NOMO-1 treated with dmso at 0.1 percent for 144 hours (cell line): ENCODE data around the gene MFAP2.
"Not testable (repeated sequence)": the region's sequence is repeated elsewhere in the genome, so short reads cannot be mapped to it uniquely, and the experiment has no call there.

Experiments used
- DNase-seq: peaks from one replicate; lab custom pipeline; 2025; ENCODE audit not compliant: unreplicated experiment; lab: John Stamatoyannopoulos, UW

MFAP2 gene

DNA sequence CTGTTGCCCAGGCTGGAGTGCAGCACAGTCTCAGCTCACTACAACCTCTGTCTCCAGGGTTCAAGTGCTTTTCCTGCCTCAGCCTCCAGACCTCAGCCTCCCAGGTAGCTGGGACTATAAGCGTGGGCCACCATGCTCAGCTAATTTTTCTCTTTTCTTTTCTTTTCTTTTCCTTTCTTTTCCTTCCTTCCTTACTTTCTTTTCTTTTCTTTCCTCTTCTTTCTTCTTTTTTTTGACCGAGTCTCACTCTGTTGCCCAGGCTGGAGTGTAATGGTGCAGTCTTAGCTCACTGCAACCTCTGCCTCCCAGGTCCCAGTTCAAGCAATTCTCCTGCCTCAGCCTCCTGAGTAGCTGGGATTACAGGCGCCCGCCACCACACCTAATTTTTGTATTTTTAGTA, 16.3 kb downstream of the MFAP2 start:
- not testable (repeated sequence) for DNase-seq

DNA sequence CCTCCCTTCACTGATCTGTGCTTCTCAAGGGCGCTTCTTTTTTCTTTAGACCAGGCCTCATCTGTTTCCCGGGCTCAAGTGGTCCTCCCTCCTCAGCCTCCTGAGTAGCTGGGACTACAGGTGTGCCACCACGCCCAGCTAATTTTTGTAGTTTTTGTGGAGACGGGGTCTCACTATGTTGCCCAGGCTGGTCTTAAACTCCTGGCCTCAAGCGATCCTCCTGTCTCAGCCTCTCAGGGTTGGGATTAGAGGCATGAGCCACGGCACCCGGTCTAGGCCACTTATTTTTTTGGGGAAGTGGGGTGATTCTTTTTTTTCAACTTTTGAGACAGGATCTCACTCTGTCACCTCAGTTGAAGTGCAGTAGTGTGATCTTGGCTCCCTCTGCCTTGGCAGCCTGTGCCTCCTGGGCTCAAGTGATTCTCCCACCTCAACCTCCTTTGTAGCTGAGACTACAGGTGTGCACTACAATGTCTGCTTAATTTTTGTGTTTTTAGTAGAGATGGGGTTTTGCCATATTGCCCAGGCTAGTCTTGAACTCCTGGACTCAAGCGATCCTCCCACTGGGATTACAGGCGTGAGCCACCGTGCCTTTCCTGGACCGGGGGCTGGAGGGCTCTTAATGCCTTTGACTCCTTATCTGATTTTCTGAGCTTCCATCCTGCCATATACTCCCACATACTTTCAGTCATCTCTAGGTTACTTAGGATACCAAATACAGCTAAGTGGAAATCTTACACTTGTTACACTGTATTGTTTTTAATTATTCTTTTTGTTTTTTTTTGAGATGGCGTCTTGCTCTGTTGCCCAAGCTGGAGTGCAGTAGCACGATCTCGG, 18.9 kb downstream of the MFAP2 start:
- no peak for DNase-seq

DNA sequence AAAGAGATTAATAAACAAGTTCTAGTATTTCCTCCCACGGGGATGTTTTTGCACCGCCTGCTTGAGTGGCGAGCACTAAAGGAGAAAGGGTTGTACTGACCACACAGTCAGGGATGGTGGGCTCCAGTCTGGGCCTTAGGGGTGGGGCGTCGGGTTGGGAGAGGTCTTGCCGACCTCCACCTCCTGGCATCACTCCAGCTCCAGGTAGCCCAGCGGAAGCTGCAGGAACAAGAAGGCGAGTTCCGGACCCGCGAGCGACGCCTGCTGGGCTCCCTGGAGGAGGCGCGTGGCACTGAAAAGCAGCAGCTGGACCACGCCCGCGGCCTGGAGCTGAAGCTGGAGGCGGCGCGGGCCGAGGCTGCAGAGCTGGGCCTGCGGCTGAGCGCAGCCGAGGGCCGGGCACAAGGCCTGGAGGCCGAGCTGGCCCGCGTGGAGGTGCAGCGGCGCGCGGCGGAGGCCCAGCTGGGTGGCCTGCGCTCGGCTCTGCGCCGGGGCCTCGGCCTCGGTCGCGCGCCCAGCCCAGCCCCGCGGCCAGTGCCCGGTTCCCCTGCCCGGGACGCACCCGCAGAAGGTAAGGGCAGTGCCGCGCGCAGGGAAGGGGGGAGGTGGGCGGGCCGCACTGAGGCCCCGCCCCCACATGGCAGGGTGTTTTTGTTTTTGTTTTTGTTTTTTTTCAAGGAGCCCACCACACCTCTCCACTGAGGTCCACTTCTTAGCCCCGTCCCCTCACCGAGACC, 19.7 kb downstream of the MFAP2 start:
- peak; percentile 62 for DNase-seq

DNA sequence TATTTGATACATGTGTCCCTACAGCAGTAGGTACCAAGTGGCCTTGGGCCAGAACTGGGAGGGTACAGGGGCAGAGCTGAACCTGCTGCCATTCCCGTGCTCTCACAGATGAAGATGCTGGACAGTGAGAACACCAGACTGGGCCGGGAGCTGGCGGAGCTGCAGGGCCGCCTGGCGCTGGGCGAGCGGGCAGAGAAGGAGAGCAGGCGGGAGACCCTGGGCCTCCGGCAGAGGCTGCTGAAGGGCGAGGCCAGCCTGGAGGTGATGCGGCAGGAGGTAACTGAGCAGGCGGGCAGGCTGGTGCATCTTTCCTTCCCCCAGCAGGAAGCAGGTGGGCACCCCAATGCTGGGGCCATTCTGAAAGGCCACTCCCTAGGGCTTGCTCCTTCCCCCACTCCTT, 21.9 kb downstream of the MFAP2 start:
- DNase-seq: no peak

DNA sequence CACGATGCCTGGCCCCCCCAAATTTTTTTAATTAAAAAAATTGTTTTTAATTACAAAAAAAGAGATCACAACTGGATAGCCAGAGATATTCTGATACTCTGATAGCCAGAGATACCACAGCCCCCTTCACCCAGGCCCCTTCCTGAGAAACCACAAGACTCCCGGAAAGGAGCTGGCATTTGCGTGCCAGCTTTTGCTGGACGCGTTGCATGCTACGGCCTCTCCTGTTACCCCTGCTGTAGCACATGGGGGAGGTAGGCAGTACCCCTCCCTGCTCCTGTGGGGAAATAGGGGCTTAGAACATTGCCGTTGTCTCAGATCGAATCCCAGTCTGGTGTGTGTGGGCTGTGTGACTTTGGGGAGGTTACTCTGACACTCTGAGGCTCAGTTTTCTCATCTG, 22.7 kb downstream of the MFAP2 start:
- DNase-seq: no peak

DNA sequence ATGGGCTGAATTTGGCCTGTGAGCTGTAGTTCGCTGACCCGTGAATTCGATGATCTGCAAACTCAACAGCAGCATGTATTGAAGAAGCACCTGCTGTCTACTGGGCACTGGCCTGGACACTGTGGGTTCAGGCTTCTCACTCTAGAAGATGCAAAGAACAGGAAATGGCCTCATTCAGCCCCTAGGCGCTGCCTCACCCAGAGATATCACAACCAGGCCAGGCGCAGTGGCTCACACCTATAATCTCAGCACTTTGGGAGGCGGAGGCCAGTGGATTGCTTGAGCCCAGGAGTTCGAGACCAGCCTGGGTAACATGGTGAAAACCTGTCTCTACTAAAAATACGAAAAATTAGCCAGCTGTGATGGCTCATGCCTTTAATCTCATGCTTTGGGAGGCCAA, 23.6 kb downstream of the MFAP2 start:
- DNase-seq: no peak

DNA sequence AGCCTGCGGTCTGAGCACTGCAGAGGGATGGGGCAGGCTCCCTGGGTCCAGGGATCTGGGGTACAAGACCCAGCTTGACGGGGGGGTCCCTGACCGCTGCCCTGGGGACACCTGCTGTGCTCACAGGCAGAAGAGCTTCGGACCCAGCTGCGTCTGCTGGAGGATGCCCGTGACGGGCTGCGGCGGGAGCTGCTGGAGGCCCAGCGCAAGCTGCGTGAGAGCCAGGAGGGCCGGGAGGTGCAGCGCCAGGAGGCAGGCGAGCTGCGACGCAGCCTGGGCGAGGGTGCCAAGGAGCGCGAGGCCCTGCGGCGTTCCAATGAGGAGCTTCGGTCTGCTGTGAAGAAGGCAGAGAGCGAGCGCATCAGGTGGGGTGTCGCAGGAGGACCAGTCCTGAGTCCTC, 25.2 kb downstream of the MFAP2 start:
- DNase-seq: no peak

DNA sequence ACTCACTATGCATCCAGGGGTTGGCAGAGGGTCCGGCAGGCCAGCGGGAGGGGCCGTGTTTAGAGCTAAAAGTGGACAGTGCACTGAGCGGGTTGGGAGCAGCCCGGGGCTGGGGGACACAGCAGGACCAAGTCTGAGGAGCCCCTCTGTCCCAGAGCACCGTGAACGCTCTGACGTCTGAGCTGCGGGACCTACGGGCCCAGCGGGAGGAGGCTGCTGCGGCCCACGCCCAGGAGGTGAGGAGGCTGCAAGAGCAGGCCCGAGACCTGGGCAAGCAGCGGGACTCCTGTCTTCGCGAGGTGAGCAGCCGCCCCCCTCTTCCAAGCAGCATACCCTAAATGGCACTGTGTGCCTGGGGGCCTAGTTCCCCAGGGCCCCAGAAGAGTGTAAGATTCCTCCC, 25.8 kb downstream of the MFAP2 start:
- DNase-seq: no peak

DNA sequence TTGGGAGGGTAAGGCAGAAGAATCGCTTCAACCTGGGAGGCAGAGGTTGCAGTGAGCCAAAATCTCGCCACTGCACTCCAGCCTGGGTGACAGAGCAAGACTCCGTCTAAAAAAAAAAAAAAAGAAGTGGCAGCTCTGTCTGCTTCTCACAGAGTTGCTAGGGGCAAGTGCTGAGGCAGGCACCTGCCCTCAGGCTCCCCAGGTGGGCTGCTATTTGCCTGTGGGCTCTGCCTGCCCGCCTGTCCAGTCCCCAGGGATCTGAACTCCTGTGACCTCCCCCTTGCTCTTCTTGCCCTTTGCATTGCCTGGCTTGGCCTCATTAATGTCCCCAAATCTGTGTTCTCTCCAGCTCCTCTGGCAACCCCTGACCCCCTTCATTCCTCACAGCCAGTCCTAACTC, 28.0 kb downstream of the MFAP2 start:
- DNase-seq: not testable (repeated sequence)

DNA sequence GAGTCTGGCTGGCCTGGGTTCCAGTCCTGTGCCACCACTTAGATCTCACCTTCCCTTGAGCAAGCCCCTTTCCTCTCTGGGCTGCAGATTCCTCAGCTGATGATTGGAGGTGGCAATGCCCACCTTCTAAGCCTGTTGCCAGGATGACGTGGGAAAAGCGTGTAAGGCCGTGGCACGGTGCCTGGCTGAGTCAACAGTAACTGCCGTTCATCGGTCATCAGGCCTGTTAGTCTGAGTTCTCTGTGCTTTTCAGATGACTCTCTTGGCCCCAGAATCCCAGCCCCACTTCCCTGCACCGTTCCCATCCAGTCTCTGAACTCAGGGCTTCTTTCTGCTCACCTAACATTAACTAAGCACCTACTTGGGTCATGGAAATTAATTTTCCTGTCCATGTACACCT, 31.4 kb downstream of the MFAP2 start:
- DNase-seq: not testable (repeated sequence)

DNA sequence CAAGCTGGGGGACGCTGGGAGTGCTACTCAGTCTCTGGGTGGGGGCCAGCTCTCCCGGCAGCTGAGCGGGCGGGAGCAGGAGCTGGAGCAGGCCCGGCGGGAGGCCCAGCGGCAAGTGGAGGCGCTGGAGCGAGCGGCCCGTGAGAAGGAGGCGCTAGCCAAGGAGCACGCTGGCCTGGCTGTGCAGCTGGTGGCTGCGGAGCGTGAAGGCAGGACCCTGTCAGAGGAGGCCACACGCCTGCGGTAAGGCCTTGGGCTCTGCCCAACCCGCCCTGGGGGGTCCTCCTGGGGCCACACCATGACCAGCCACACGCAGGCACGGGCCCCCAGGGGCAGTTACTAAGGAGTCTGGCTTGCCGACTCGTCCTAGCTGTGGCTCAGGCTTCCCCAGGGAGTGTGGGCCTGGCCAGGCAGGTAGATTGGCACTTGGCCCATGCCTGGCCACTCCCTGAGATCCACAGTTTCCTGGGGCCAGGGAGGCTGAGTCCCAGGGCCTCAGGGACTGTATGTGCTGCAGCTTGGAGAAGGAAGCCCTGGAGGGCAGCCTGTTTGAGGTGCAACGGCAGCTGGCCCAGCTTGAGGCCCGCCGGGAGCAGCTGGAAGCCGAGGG, 32.0 kb downstream of the MFAP2 start:
- DNase-seq: not testable (repeated sequence)

DNA sequence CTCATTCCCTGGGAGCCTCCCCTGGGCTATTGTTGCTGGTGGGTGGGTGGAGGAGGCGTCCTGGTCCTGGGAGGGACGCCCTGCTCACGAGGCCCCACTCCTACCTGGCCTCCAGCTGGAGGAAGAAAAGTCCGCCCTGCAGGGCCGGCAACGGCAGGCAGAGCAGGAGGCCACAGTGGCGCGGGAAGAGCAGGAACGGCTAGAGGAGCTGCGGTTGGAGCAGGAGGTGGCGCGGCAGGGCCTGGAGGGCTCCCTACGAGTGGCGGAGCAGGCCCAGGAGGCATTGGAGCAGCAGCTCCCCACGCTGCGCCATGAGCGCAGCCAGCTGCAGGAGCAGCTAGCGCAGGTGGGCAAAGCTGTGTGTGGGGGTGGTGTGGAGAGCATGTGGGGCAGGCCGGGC, 33.8 kb downstream of the MFAP2 start:
- no peak for DNase-seq

DNA sequence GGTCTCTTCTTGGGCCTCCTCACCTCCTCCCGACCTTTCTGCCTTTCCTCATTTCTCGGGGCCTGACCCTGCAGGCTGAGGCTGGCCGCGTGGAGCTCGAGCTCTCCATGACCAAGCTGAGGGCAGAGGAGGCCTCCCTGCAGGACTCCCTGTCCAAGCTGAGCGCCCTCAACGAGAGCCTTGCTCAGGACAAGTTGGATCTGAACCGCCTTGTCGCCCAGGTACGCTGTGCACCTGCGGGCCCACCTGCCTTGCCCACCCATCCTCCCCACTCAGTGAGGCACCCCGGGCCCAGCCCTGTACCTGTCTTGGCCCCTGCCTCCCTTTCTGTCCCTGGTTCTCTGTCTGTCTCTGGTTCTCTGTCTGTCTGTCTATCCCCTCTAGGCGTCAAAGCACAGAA, 34.2 kb downstream of the MFAP2 start:
- DNase-seq: not testable (repeated sequence)

DNA sequence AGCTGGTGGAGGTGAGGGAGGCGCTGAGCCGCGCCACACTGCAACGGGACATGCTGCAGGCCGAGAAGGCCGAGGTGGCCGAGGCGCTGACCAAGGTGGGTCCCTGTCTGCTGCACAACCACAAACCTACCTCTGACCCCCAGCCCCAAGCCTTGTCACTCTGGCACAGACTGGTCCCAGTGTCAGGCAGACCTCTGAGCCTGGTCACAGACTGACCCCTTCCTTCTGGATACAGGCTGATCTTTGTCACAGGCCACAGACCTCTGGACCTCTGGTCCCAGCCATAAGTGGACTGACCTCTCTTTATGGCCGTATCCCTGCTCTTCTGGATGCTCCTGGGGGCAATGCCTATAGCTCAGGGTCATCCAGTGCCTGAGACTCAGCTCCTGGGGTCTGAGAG, 34.9 kb downstream of the MFAP2 start:
- not testable (repeated sequence) for DNase-seq

DNA sequence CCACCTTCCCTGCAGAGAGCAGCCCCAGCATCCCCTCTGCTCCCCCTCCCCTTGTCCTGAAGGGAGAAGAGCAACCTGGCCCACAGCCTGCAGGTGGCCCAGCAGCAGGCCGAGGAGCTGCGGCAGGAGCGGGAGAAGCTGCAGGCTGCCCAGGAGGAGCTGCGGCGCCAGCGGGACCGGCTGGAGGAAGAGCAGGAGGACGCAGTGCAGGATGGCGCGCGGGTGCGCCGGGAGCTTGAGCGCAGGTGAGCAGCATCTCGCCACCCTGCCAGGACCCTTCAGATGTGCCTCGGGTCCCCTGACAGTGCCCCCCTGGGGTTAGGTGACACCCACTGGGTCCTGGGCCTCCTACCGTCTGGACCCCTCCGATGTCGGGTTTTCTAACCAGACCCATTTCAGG, 36.4 kb downstream of the MFAP2 start:
- DNase-seq: no peak

DNA sequence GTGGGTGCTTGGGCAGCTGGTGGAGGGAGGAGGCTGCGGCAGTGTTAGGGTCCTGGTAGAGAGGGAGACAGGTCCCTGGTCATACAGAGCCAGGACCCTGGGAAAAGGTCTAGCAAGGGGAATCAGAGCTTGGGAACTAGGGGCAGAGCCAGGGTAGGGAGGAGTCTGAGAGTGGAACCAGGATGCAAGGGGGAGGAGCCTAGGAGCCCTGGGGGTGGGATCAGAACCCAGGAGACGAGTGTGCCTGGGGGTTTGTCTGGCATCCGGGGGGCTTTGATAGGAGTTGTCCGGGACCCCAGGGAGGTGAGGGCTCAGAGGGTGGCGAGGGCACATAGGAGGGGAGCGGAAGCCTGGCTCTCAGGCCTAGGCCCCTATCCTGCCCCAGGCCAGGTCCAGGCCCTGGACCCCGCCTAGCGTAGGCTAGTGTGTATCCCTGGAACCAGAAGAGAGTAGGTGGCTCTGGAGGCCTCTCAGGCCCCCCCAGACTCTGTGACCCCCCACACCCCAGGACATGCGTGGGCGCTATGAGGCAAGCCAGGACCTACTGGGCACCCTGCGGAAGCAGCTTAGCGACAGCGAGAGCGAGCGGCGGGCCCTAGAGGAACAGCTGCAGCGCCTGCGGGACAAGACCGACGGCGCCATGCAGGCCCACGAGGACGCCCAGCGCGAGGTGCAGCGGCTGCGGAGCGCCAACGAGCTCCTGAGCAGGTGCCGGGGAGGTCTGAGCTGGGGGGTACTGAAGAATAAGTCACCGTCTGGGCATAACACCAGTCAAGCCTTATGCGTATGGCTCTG, 40.8 kb downstream of the MFAP2 start:
- not testable (repeated sequence) for DNase-seq

DNA sequence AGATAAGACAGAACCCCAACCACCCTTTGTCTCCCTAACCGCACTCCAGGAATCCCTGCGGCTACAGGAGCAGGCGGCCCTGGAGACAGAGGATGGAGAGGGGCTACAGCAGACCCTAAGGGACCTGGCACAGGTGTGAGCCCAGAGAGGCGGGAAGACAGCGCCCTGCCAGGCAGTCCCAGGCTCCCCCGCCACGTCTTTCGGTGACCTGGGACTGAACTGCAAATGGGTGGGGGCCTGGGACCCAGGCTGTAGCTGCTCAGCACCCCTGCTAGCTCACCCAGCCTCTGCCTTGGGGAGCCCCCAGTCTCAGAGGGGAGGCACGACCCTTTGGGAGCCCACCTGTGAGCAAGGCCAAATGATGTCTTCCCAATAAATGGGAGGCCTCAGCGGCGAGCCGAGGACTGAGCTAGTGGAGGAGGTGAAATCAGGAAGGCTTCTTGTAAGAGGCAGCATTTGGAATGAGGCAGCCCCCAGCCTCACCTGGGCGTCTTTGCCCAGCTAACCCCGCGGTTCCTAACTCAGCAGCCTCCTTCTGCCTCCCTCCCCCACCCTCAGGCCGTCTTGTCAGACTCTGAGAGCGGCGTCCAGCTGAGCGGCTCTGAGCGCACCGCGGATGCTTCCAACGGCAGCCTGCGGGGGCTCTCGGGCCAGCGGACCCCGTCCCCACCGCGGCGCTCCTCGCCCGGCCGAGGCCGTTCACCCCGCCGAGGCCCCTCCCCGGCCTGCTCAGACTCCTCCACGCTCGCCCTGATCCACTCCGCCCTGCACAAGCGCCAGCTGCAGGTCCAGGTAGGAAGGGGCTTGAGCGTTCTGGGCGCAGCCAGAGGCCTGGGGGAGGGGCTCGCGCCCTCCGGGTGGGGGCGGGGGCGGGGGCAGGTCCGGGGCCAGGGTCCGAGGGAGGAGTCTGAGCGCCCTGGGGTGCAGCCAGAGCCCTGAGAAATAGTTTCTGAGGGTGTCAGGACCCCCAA, 41.8 kb downstream of the MFAP2 start:
- no peak for DNase-seq

DNA sequence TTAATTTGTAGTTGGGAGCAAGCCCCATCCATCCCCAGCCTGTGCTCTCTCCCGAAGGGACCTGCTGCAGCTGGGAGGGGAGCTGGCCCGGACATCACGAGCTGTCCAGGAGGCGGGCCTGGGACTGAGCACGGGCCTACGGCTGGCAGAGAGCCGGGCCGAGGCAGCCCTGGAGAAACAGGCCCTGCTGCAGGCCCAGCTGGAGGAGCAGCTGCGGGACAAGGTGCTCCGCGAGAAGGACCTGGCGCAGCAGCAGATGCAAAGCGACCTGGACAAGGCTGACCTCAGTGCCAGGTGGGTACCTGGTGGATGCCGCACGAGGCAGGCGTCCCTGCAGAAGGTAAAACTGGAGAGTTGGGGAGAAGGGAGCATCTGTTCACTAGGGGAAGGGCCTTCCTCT, 43.8 kb downstream of the MFAP2 start:
- DNase-seq: not testable (repeated sequence)

DNA sequence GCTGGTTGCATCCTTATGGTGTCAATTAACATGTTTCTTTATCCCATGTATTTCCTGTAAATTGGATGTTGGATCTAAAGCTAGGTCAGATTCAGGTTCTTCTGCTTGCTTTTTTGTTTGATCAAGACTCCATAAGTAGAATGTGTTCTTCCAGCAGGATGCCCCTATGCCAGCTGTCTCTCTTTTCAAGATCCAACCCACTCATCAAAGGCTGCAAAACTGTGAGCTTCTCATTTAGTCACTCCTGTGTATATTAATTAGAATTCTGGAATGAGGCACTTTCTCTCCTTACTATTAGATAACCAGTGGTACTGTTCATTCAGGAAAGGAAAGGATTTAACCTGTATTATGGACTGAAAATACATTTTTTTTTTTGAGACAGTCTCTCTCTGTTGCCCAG, 46.5 kb downstream of the MFAP2 start:
- not testable (repeated sequence) for DNase-seq
